ACHN (cell line): Measurements from ENCODE around the gene CRIP3.
"Not testable (repeated sequence)": the region's sequence is repeated elsewhere in the genome, so short reads cannot be mapped to it uniquely, and the experiment has no call there.

Experiments
- DNase-seq: peaks from one replicate; pipeline ENCODE4 v3.0.0-alpha.2; 2015
- in situ Hi-C: cut with HindIII; loops from 2 replicates; pipeline ENCODE4 v1.10.0; 2017; ENCODE audit warnings: low sequenced_read_pairs, low pct_ligation_motif_present, low pct_unique_long_range_greater_than_20kb

The CRIP3 gene

DNA sequence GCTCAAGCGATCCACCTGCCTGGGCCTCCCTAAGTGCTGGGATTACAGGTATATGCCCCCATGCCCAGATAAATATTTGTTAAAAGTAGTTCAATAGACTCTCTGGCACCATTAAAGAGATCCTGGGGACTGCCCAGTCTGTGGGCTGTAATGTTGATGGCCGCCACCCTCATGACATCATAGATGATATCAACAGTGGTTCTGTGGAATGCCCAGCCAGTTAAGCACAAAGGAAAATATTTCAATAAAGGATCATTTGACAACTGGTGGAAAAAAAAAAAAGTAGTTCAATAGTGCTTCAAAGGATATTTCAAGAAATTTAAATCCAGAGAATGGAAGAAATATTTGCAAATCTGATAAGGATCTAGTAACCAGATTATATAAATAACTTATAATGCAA lies 1.5 kb upstream of the CRIP3 start:
- no peak for DNase-seq

DNA sequence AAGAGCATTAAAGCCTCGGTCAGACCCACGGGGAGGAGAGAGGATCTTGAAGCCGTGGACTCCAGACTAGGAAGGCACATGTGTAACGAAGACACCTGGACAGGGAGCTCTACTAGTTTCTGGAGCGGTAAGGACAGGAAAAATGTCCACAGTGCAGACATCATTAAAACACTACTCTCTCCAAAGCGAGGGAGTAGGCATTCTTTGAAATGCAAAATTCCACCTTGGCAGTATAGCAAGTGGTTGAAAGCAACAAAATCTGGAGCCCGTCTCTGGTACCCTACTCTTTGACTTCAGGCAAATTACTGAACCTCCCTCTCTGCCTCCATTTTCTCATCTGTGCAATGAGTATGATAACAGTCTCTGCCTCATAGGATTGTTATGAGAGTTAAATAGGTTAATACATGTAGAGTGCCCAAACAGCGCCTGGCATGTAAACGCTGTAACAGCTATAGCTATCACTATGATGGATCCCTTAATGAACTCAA lies 408 bp upstream of the CRIP3 start:
- DNase-seq = no peak
- in situ Hi-C loops = no loop called here

More for the DNA sequence above, 1.5 kb upstream of the CRIP3 start:
- in situ Hi-C loops = no loop called here

GRCh38 chr6:43307451-43308100 lies 1.1 kb downstream of the CRIP3 start:
- in situ Hi-C loops = no loop called here
- DNase-seq = no peak

GRCh38 chr6:43306086-43306485 lies 2.5 kb downstream of the CRIP3 start:
- no peak for DNase-seq

GRCh38 chr6:43304882-43305281 lies 3.7 kb downstream of the CRIP3 start:
- in situ Hi-C loops = no loop called here
- no peak for DNase-seq

More at GRCh38 chr6:43306086-43306485, 2.5 kb downstream of the CRIP3 start:
- in situ Hi-C loops = no loop called here

GRCh38 chr6:43304361-43304760 lies 4.3 kb downstream of the CRIP3 start:
- in situ Hi-C loops = no loop called here
- no peak for DNase-seq

- in situ Hi-C loops = no loop called here
- no peak for DNase-seq
Measured at GRCh38 chr6:43303751-43304331, 4.8 kb downstream of the CRIP3 start.

- DNase-seq, in situ Hi-C loops: not testable (repeated sequence)
Measured at GRCh38 chr6:43303006-43303405, 5.6 kb downstream of the CRIP3 start.

DNA sequence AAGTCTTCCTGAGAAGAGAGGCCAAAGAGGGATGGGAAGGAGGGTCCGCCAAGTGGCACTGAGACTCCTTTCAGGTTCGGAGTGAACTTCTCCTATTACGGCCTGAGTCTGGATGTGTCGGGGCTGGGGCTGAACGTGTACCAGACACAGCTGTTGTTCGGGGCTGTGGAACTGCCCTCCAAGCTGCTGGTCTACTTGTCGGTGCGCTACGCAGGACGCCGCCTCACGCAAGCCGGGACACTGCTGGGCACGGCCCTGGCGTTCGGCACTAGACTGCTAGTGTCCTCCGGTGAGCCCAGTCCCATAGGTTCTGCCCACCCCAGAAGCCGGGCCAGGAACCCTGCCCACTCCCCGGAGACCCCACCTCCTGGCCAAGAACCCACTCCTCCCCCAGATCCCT lies 6.5 kb downstream of the CRIP3 start:
- in situ Hi-C loops = no loop called here
- DNase-seq = no peak

DNA sequence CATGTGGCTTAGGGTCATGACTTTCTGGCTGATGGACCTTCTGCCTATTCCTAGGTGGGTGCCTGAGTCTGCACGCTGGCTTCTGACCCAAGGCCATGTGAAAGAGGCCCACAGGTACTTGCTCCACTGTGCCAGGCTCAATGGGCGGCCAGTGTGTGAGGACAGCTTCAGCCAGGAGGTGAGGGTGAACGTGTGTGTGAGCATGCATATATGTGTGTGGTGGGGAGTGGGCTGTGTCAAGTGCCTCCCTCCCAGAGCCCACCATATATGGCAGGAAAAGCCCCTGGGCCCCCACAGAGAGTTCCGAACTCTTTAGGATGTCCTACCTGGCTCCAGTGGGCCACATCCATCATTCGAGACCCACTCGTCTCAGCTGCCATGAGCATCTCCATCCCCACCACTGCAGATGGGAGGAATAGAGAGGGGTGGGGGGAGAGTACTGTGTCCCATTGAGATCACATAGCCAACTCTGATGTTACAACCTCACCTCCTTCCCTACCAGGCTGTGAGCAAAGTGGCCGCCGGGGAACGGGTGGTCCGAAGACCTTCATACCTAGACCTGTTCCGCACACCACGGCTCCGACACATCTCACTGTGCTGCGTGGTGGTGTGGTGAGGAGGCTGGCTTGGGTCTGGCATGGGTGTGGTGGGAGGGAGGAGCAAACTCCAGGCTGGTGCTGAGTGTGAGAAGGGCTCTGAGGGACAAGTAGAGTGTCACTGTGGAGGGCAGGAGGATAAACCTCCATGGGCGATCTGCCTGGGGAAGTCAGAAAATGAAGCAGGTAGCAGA lies 7.3 kb downstream of the CRIP3 start:
- in situ Hi-C loops = no loop called here

DNA sequence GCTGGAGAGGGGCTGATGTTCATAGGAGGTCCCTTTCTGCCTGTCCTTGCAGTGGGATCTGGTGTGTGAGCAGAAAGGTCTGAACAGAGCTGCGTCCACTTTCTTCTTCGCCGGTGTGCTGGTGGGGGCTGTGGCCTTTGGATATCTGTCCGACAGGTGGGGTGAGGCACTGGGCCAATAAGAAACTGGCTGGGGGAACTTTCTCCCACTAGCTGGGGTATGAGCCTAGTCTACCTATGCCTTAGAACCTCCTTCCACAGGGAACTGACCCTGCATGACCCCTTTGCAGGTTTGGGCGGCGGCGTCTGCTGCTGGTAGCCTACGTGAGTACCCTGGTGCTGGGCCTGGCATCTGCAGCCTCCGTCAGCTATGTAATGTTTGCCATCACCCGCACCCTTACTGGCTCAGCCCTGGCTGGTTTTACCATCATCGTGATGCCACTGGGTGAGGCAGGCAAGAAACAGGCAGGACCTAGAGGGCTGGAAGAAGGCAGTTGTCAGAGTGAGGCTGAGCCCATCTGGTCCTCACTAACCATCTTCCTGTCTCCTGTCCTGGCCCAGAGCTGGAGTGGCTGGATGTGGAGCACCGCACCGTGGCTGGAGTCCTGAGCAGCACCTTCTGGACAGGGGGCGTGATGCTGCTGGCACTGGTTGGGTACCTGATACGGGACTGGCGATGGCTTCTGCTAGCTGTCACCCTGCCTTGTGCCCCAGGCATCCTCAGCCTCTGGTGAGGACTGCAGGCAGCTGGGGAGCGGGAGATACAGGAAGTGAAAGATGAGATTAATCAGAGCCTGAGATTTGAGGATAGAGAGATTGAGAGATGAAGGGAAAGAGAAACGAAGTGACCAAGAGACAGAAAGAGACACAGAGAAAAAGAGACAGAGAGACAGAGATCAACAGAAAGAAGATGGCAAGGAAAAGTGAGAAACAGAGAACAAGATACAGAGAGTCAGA lies 9.0 kb downstream of the CRIP3 start:
- in situ Hi-C loops = no loop called here
- DNase-seq = no peak

More for the DNA sequence above, 7.3 kb downstream of the CRIP3 start:
- no peak for DNase-seq

GRCh38 chr6:43298565-43299337 lies 9.9 kb downstream of the CRIP3 start:
- in situ Hi-C loops = no loop called here
- DNase-seq = no peak

GRCh38 chr6:43297644-43298564 lies 10.7 kb downstream of the CRIP3 start, which contains the start of gene SLC22A7:
Gene SLC22A7 (plus strand): TSS chr6:43298260. CDS start chr6:43298359, 99 bp downstream.
- no peak for DNase-seq
- in situ Hi-C loops = no loop called here

GRCh38 chr6:43296780-43297497 lies 11.7 kb downstream of the CRIP3 start:
- DNase-seq = no peak
- in situ Hi-C loops = no loop called here

DNA sequence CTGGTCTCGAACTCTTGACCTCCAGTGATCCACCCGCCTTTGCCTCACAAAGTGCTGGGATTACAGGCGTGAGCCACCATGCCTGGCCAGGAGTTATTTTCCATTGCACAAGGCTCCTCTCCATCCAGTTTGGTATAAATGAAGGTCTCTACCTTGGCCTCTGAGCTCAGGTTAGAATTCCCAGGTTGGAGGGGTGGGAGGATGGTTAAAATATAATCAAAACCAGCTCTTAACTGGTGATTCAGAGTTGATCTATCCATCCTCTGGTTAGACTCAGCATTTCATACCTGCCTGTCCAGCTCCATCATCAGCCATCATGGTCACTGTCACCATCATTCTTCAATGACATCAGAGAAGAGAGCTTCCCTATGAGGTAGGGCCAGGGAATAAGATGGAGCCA lies 13.2 kb downstream of the CRIP3 start:
- in situ Hi-C loops = no loop called here
- DNase-seq = no peak

GRCh38 chr6:43294536-43294935 lies 14.1 kb downstream of the CRIP3 start:
- DNase-seq = no peak
- in situ Hi-C loops = no loop called here
